GM12892 (cell line): Measurements from ENCODE around the gene SRPX.

ENCODE experiments used
- POLR2A ChIP-seq: IDR thresholded peaks from 2 replicates; pipeline ENCODE4 v1.6.1; 2011; ENCODE audit warnings: low read depth, low read length, control low read depth
- POLR2AphosphoS5 ChIP-seq: IDR thresholded peaks from 2 replicates; pipeline ENCODE4 v1.6.1; 2011; ENCODE audit warnings: low read depth, low read length, control low read depth

GRCh38 chrX:38172596-38172995 lies 48.1 kb downstream of the SRPX start:
- TF ChIP-seq POLR2AphosphoS5: no peak
- TF ChIP-seq POLR2A: no peak
